GM23338 (cell line): ENCODE data around the gene CYP3A5. TPM values are rescaled to one million over a fixed set of nuclear protein-coding genes. Genes with fewer than 3 reads are reported as not detected.

Experiments used
- ATAC-seq: fragments of 200-7000 bp; cut with Tn5 transposase; 3 replicates; pipeline ENCODE4 v1.9.1; 2020
- DNase-seq: peaks from one replicate; pipeline ENCODE4 v3.0.0-alpha.2; 2015; ENCODE audit warnings: low spot score
- H2AFZ ChIP-seq: fragments of 200-600 bp; sonication (generic); 2 replicates; pipeline ENCODE4 v1.8.0; 2016; ENCODE audit warnings: antibody characterized with exemption, mild to moderate bottlenecking, moderate library complexity
- H3F3A ChIP-seq: fragments of 200-600 bp; sonication (generic); replicated peaks from 2 replicates; pipeline ENCODE4 v1.8.0; 2017; ENCODE audit warnings: antibody characterized with exemption, mixed run types, low read depth
- H3K27ac ChIP-seq: fragments of 200-600 bp; sonication (generic); 2 replicates; pipeline ENCODE4 v1.6.1; 2016; ENCODE audit warnings: low read depth
- H3K27me3 ChIP-seq: fragments of 200-600 bp; sonication (generic); 2 replicates; pipeline ENCODE4 v1.8.0; 2016; ENCODE audit warnings: mild to moderate bottlenecking, mixed run types, moderate library complexity; ENCODE audit not compliant: insufficient read depth
- H3K36me3 ChIP-seq: fragments of 200-600 bp; sonication (generic); 2 replicates; pipeline ENCODE4 v1.8.0; 2016; ENCODE audit warnings: mild to moderate bottlenecking; ENCODE audit not compliant: insufficient read depth
- H3K4me1 ChIP-seq: fragments of 200-600 bp; sonication (generic); 2 replicates; pipeline ENCODE4 v1.8.0; 2016; ENCODE audit warnings: mild to moderate bottlenecking, moderate library complexity; ENCODE audit not compliant: insufficient read depth
- H3K4me2 ChIP-seq: fragments of 200-600 bp; sonication (generic); 2 replicates; pipeline ENCODE4 v1.7.1; 2017; ENCODE audit warnings: mixed run types
- H3K4me3 ChIP-seq: fragments of 200-600 bp; sonication (generic); 2 replicates; pipeline ENCODE4 v1.6.1; 2016; ENCODE audit warnings: mixed run types
- H3K79me2 ChIP-seq: fragments of 200-600 bp; sonication (generic); replicated peaks from 2 replicates; pipeline ENCODE4 v1.8.0; 2017; ENCODE audit warnings: mild to moderate bottlenecking; ENCODE audit not compliant: insufficient read depth
- H3K9me2 ChIP-seq: fragments of 200-600 bp; sonication (generic); 2 replicates; pipeline ENCODE4 v1.8.0; 2017; ENCODE audit not compliant: insufficient read depth
- H4K20me1 ChIP-seq: fragments of 200-600 bp; sonication (generic); replicated peaks from 2 replicates; pipeline ENCODE4 v1.8.0; 2017; ENCODE audit warnings: mild to moderate bottlenecking; ENCODE audit not compliant: insufficient read depth
- H3K27ac Mint-ChIP-seq: 2 replicates; pipeline ENCODE4 v1.8.0; 2020; ENCODE audit warnings: inconsistent platforms, mild to moderate bottlenecking, moderate library complexity, mixed read lengths
- H3K27me3 Mint-ChIP-seq: 3 replicates; pipeline ENCODE4 v1.8.0; 2022; ENCODE audit warnings: low read depth, mild to moderate bottlenecking, moderate library complexity, mixed read lengths, inconsistent platforms; ENCODE audit not compliant: insufficient read depth, poor library complexity
- H3K36me3 Mint-ChIP-seq: 3 replicates; pipeline ENCODE4 v1.8.0; 2021; ENCODE audit warnings: low read depth, mild to moderate bottlenecking, inconsistent platforms, moderate library complexity, mixed read lengths
- H3K4me1 Mint-ChIP-seq: 3 replicates; pipeline ENCODE4 v1.8.0; 2020; ENCODE audit warnings: mild to moderate bottlenecking, inconsistent platforms, mixed read lengths
- H3K4me3 Mint-ChIP-seq: 3 replicates; pipeline ENCODE4 v1.8.0; 2021; ENCODE audit warnings: moderate library complexity, mild to moderate bottlenecking, inconsistent platforms, mixed read lengths
- H3K9me3 Mint-ChIP-seq: 3 replicates; pipeline ENCODE4 v1.8.0; 2020; ENCODE audit warnings: moderate library complexity, mild to moderate bottlenecking, inconsistent platforms, mixed read lengths
- EZH2 ChIP-seq: fragments of 200-600 bp; sonication (generic); IDR thresholded peaks from one replicate; pipeline ENCODE4 v1.8.0; 2017; ENCODE audit warnings: antibody characterized with exemption, mild to moderate bottlenecking, low read depth; ENCODE audit not compliant: unreplicated experiment
- STAT1 ChIP-seq: IDR thresholded peaks from one replicate; pipeline ENCODE4 v1.6.1; 2016; ENCODE audit warnings: antibody characterized with exemption; ENCODE audit not compliant: unreplicated experiment
- ZNF114 ChIP-seq: fragments of 250-450 bp; sonication (Bioruptor Pico); IDR thresholded peaks from 2 replicates; pipeline ENCODE4 v1.5.0; 2020; ENCODE audit warnings: mild to moderate bottlenecking, moderate library complexity
- polyA plus RNA-seq: library from polyadenylated mRNA; unstranded; fragments of >200 nt; fragmentation: Nextera tagmentation; extraction: Ambion mirVana; gene quantifications from 2 replicates; pipeline ENCODE4 v1.2.1, GENCODE V29; 2016
- total RNA-seq: library from RNA; depleted of rRNA; stranded (reverse); fragments of >200 nt; shearing (Covaris generic); gene quantifications from 2 replicates; pipeline ENCODE4 v1.2.3, GENCODE V29; 2014
- TF ChIP-seq, protein P1 (sequence below): fragments of 250-450 bp; sonication (Bioruptor Pico); IDR thresholded peaks from 2 replicates; pipeline ENCODE4 v1.5.0; 2020; ENCODE audit warnings: mild to moderate bottlenecking, moderate library complexity
- TF ChIP-seq, protein P2 (sequence below): IDR thresholded peaks from 2 replicates; pipeline ENCODE4 v1.6.1; 2016; ENCODE audit warnings: antibody characterized with exemption

CYP3A5 gene
- total and polyA plus RNA-seq, 2 experiments from 2014 or later, result 1.2 TPM; not detected in 1

DNA sequence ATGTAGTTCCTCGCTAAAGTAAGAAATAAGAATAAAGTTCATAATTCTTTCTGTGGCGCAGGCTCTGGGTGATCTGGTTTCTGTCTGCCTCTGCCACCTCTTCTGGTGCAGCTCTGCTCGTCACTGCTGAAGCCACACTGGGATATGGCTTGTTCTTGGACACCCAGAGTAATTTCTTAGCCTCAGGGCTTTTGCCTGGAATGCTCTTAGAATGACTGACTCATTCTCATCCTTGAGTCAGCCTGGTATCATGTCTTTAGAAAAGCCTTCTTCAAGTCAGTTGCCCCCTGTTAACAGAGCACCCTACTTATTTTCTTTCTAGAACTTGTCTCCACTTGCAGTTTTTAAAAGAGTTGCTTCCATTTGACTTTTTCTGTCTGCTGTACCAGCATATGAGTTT is 61.1 kb downstream of the CYP3A5 start:
- no peak overlapping the region for H3K4me2 ChIP-seq

DNA sequence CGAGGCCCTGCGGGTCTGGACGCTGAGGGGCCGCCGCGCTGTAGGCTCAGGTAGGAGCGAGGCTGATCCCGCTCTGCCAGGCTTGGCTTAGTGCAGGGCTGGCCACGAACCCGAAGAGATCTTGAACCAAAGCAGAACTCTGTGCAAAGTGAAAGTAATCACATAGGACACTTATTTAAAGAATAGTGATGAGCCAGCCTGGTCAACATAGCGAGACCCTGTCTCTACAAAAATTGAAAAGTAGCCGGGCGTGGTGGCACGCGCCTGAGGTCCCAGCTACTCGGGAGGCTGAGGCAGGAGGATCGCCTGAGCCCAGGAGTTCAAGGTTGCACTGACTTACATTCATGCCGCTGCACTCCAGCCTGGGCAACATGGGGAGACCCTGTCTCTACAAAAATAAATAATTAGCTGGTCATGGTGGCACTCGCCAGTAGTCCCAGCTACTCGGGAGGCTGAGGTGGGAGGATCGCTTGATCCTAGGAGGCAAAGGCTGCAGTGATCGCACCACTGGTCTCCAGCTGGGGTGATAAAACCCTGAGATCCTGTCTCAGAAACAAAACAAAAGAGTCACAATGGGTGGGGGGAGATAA is 62.5 kb downstream of the CYP3A5 start:
- peaks cover 14% of the 10 kb centered on the region for H3K27me3 Mint-ChIP-seq
- Histone ChIP-seq H3K9me2 (no peaks in the 10 kb centered on the region), H3K4me2 (peak overlapping the region; percentile 84), H3F3A (no peaks in the 10 kb centered on the region), H3K36me3 (peaks cover 12% of the 10 kb centered on the region), H3K4me1 (peaks cover 5% of the 10 kb centered on the region; the same call in 1 of the 2 replicates), H3K79me2 (peaks cover 20% of the 10 kb centered on the region), H4K20me1 (no peaks in the 10 kb centered on the region; the same call in 1 of the 2 replicates), H2AFZ (peak overlapping the region; percentile 96), H3K27ac (0 out of 2 replicates have a peak overlapping the region, but pooled peaks have one; percentile 55), H3K4me3 (peak overlapping the region; percentile 94), H3K27me3 (no peaks in the 10 kb centered on the region)
- H3K9me3 Mint-ChIP-seq, result no peaks in the 10 kb centered on the region; the same call in 2 of the 3 replicates
- DNase-seq, result no peak
- H3K4me1 Mint-ChIP-seq, result peaks cover 9% of the 10 kb centered on the region
- peak overlapping the region; percentile 98 for H3K27ac Mint-ChIP-seq
- H3K36me3 Mint-ChIP-seq, result peaks cover 43% of the 10 kb centered on the region
- peak; percentile 70 for ATAC-seq
- TF ChIP-seq EZH2, result no peak
- TF ChIP-seq, protein P1, sequence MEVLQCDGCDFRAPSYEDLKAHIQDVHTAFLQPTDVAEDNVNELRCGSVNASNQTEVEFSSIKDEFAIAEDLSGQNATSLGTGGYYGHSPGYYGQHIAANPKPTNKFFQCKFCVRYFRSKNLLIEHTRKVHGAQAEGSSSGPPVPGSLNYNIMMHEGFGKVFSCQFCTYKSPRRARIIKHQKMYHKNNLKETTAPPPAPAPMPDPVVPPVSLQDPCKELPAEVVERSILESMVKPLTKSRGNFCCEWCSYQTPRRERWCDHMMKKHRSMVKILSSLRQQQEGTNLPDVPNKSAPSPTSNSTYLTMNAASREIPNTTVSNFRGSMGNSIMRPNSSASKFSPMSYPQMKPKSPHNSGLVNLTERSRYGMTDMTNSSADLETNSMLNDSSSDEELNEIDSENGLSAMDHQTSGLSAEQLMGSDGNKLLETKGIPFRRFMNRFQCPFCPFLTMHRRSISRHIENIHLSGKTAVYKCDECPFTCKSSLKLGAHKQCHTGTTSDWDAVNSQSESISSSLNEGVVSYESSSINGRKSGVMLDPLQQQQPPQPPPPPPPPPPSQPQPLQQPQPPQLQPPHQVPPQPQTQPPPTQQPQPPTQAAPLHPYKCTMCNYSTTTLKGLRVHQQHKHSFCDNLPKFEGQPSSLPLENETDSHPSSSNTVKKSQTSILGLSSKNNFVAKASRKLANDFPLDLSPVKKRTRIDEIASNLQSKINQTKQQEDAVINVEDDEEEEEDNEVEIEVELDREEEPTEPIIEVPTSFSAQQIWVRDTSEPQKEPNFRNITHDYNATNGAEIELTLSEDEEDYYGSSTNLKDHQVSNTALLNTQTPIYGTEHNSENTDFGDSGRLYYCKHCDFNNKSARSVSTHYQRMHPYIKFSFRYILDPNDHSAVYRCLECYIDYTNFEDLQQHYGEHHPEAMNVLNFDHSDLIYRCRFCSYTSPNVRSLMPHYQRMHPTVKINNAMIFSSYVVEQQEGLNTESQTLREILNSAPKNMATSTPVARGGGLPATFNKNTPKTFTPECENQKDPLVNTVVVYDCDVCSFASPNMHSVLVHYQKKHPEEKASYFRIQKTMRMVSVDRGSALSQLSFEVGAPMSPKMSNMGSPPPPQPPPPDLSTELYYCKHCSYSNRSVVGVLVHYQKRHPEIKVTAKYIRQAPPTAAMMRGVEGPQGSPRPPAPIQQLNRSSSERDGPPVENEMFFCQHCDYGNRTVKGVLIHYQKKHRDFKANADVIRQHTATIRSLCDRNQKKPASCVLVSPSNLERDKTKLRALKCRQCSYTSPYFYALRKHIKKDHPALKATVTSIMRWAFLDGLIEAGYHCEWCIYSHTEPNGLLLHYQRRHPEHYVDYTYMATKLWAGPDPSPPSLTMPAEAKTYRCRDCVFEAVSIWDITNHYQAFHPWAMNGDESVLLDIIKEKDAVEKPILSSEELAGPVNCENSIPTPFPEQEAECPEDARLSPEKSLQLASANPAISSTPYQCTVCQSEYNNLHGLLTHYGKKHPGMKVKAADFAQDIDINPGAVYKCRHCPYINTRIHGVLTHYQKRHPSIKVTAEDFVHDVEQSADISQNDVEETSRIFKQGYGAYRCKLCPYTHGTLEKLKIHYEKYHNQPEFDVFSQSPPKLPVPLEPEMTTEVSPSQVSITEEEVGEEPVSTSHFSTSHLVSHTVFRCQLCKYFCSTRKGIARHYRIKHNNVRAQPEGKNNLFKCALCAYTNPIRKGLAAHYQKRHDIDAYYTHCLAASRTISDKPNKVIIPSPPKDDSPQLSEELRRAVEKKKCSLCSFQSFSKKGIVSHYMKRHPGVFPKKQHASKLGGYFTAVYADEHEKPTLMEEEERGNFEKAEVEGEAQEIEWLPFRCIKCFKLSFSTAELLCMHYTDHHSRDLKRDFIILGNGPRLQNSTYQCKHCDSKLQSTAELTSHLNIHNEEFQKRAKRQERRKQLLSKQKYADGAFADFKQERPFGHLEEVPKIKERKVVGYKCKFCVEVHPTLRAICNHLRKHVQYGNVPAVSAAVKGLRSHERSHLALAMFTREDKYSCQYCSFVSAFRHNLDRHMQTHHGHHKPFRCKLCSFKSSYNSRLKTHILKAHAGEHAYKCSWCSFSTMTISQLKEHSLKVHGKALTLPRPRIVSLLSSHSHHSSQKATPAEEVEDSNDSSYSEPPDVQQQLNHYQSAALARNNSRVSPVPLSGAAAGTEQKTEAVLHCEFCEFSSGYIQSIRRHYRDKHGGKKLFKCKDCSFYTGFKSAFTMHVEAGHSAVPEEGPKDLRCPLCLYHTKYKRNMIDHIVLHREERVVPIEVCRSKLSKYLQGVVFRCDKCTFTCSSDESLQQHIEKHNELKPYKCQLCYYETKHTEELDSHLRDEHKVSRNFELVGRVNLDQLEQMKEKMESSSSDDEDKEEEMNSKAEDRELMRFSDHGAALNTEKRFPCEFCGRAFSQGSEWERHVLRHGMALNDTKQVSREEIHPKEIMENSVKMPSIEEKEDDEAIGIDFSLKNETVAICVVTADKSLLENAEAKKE (CRISPR knock-in tag), result no peak
- TF ChIP-seq ZNF114 (CRISPR knock-in tag), result no peak
- TF ChIP-seq STAT1, result no peak
- peak overlapping the region; percentile 93 for H3K4me3 Mint-ChIP-seq

More for the DNA sequence above, 61.1 kb downstream of the CYP3A5 start:
- H3K4me1 ChIP-seq, result peaks cover 5% of the 10 kb centered on the region; the same call in 1 of the 2 replicates
- peaks cover 14% of the 10 kb centered on the region for H3K27me3 Mint-ChIP-seq
- H3K9me2 ChIP-seq, result no peaks in the 10 kb centered on the region
- no peak for TF ChIP-seq ZNF114 (CRISPR knock-in tag)
- TF ChIP-seq, protein P2, sequence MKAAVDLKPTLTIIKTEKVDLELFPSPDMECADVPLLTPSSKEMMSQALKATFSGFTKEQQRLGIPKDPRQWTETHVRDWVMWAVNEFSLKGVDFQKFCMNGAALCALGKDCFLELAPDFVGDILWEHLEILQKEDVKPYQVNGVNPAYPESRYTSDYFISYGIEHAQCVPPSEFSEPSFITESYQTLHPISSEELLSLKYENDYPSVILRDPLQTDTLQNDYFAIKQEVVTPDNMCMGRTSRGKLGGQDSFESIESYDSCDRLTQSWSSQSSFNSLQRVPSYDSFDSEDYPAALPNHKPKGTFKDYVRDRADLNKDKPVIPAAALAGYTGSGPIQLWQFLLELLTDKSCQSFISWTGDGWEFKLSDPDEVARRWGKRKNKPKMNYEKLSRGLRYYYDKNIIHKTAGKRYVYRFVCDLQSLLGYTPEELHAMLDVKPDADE, result no peak
- no peak for TF ChIP-seq EZH2
- no peaks in the 10 kb centered on the region; the same call in 1 of the 2 replicates for H4K20me1 ChIP-seq
- H3K27ac ChIP-seq, result no peak overlapping the region
- H3K9me3 Mint-ChIP-seq, result no peaks in the 10 kb centered on the region
- no peaks in the 10 kb centered on the region for H3F3A ChIP-seq
- H3K36me3 Mint-ChIP-seq, result peaks cover 58% of the 10 kb centered on the region
- H3K27ac Mint-ChIP-seq, result no peak overlapping the region
- ATAC-seq, result no peak
- H3K4me3 ChIP-seq, result no peak overlapping the region
- no peak for DNase-seq
- no peak overlapping the region for H2AFZ ChIP-seq
- H3K27me3 ChIP-seq, result no peaks in the 10 kb centered on the region
- H3K79me2 ChIP-seq, result peaks cover 20% of the 10 kb centered on the region
- H3K36me3 ChIP-seq, result peaks cover 12% of the 10 kb centered on the region
- H3K4me3 Mint-ChIP-seq, result peak overlapping the region; percentile 93; the same call in 2 of the 3 replicates
- H3K4me1 Mint-ChIP-seq, result peaks cover 9% of the 10 kb centered on the region
